ENCODE data around the gene STRA8.

STRA8 gene, protein sequence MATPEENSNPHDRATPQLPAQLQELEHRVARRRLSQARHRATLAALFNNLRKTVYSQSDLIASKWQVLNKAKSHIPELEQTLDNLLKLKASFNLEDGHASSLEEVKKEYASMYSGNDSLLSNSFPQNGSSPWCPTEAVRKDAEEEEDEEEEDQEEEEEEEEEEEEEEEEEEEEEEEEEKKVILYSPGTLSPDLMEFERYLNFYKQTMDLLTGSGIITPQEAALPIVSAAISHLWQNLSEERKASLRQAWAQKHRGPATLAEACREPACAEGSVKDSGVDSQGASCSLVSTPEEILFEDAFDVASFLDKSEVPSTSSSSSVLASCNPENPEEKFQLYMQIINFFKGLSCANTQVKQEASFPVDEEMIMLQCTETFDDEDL

DNA sequence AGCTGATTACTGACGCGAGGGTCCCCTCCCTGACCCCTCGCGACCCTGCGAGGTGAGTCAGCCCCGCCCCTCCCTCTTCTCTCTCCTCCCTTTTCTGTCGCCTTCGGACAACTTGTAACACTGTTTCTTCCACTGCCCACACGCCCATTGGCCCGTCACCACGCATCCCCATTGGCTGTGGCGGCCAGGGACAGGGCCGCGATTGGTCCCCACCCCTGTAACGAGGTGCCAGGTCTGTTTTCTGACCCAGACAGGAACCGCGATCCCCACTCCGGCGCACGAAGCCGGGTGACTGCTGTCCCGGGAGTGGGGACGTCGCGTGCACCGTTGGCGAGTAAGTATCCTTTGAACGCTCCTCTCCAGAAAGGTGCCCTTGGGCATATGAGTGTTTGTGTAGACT lies at the start of gene STRA8:
Gene STRA8 (plus strand): TSS at position 269 of the 400 bp plus-strand sequence. CDS start 6,687 bp downstream, outside the sequence.
- DNase-seq: no peak

DNA sequence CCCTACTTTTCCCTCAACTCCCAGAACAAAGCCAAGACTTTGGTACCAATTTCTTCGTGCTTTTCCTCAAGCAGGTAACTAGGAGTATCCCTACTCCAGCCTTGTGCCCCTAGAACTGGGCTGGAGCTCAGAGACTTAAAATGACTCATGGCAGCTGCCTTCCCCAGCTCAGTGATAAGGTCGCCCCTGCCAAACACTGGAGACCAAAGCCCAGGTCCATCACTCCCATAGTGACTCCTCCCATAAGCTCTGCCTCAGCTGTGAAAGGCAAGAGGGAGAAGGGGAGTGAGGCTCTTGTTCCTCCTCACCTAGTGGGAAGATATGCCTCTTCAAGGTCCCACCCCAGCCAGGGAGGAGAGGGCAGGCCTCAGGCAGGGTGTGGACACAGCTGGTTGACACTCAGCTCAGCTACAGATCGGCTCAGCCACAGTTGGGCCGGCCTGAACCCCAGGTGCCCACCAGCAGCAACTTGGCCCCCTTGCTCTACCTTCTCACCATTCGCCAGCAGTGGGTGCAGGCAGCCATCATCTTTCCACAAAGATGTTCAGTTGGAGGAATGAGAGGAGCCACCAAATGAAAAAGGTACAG lies 49.3 kb upstream of the STRA8 start:
- DNase-seq: no peak

DNA sequence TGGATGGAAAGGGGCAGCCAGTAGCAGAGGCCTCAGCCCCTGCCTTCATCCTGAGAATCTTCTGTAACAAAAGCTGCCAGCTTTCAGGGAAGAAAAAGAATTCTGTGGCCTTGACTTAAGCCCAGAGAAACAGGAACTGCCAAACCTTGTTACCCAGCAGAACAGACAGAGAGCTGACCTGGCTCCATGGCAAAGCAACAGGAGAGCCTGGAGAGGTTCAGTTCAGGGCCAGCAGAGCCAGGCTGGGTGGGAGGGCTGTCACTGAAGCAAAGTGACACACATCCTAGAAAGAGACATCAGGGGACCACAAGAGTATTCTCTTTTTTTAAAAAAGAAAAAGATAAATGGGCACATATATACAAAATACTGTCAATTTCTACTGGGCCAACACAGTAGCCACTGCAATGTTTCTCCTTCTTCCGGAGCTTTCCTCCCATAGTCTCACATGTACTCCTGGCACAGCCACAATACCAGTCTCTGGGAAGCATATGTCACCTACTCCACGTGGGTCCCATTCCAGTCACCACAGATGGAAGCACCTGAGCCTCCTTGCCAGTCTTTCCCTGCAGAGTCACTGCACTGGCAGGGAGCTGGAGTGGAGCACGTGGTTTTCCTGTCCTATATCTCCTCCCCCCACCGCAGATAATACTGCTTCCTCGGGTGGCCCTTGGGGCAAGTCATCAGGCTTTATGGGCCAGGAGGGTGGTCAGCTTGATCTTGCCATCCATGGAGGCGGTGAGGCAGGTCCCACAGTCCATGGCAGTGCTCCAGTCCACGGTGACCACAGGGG lies 48.0 kb upstream of the STRA8 start:
- DNase-seq: no peak

DNA sequence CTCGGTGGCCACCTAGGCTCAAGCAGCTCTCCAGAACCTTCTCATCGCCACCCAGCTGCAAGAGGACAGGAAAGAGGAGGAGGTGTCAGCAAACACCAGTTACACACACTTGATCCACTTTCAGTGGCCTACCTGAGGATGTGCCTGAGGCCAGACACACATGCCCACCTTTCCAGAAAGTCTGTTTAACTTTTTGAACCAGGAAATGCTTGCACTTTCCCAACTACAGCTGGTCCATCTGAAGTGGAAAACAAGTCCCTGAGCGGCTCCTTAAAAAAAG lies 47.4 kb upstream of the STRA8 start:
- DNase-seq: no peak

DNA sequence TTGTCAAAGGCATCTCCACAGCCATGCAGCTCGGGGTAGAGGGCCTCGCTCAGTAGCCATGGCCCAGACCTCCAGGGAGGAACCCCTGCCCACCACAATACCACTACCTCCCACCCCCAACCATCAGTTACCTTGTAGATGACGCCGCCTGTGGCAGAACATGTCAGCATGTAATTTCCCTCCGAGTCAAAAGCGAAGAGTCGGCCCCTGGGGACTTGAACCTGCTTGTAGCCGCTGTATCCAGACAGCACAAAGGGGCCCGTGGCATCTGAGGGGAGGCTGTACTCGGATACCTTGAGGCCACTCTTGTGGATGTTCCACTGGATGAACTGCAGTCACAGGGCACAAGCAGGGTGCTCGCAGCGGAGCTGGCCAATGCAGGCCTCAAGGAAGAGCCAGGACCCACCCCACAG lies 46.8 kb upstream of the STRA8 start:
- no peak for DNase-seq

DNA sequence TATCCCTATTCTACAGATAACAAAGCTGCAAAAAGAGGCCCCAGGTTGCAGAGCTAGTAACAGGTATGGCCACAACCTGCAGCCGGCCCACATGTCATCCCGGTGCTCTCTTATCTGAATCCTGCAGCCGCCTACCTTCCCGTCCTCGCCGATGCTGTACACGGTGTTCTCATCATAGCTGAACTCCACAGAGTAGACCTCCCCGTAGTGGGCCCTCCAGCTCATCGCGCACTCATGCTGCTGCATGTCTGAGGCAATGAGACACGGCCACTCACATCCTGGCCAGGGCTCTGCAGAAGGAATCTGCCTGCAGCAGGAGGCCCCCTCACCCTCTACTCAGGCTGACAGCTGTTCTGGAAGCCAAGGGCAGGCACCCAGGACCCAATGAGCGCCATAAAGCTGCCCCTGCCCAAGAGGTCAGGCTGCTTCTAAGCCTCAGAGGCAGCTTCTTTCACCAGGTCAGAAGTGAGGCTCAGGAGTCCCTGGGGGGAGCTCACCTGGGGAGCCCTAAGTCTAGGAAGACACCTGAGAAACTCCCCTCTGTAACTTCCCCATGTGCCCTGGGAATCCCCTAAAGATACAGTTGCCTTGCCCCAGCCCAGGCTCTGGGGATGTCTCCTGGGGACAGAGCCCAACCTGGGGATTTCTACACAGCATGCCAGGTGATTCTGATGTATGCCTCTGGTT lies 45.2 kb upstream of the STRA8 start:
- no peak for DNase-seq

DNA sequence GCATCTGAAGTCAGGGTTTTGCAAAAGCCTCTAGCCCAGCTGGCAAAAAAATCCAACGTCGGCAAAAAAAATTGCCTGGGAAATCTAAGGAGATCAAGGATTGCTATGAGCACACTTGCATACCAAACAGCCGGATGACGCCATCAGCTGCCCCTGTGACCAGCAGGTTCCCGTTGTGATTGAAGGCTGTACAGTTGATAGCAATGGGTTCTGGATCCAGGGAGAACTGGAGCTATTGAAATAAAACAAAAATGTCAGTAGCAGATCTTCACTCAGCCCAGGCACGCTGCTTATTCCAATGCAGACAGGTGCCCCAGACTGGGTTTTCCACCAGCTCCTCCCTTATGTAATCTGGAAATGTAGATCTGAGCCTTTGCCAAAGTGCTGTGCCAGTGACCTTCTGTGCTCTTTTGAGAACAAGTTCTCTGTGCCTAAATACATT lies 44.4 kb upstream of the STRA8 start:
- no peak for DNase-seq

DNA sequence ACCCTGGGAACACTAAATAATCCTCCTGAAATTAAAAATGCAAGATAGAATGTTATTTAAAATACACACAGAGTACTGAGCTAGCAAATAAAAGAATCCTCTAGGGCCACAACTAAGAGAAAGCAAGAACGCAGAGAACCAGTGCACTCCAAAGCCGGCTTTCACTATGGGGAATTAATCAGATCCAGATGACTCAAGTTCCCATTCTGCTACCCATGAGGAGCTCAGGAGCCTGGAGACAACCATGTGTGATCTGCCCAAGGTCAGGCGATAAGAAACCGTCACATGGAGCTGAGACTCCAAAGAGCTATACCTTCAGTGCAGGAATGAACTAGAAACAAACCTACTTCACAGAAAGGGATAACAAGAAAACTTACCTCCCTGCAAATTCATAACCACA lies 43.7 kb upstream of the STRA8 start:
- no peak for DNase-seq

DNA sequence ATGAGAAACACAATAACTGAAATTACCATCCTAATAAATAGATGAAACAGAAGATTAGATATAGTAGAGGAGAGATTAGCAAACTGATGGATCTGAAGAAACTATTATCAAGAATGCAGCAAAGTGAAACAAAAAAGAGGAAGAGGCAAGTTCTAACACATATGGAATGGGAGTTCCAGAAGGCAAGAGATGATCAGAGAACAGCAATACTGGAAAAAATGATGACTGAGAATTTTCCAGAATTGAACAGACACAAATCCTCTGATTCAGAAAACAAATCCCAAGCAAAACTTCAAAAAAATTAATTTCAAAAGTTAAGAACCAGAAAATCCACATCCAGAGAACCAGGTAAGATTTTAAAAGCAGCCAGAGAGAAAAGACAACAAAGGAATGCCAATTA lies 42.9 kb upstream of the STRA8 start:
- DNase-seq: no peak

DNA sequence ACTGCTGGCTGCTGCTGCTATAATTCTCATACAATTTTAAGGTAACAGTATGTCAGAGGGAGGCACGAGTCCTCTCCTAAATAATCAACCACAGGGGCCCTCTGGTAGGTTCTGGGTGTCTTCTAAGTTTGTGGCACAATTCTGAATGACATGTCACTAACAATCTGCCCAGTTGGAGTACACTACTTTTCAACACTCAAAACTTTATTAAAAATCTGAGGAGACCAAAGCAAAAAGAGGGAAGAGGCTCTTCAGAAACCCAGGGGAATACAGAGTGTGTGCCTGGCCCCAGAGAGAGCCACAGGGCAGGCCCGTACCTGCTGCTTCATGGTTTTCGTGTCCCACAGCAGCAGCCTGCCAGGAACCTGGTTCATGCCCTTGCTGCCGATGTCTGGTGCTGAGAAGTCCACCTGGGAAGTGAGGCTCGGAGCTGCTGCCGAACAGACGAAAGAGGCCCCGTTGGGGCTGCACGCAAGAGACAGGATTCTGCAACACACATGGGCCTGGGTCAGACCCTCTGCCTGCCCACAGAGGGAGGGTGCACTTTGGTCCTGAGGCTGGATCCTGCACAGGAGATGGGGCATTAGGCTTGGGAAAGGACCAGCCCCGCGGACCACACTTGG lies 40.6 kb upstream of the STRA8 start:
- DNase-seq: no peak

DNA sequence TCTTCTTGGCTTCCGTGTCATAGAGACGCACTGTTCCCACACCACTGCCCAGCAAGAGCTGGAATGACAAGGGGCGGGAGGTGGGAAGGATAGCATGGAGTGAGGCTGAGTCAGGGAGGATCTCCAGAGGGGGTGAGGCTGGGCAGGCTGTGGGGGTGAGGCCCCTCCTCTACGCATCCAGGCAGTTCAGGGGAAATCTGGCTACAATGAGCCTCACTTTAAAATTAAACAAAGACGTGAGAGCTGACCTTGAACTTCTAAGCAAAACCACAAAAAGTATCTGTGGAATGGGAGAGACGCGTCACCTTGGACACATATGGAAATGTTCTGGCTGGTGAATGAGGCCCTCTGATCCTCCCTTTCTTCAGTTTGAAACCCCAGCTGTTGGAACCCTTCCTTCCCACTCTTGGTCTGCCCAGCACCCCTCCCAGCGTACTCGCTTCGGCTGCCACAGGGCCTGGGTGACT lies 40.0 kb upstream of the STRA8 start:
- no peak for DNase-seq

DNA sequence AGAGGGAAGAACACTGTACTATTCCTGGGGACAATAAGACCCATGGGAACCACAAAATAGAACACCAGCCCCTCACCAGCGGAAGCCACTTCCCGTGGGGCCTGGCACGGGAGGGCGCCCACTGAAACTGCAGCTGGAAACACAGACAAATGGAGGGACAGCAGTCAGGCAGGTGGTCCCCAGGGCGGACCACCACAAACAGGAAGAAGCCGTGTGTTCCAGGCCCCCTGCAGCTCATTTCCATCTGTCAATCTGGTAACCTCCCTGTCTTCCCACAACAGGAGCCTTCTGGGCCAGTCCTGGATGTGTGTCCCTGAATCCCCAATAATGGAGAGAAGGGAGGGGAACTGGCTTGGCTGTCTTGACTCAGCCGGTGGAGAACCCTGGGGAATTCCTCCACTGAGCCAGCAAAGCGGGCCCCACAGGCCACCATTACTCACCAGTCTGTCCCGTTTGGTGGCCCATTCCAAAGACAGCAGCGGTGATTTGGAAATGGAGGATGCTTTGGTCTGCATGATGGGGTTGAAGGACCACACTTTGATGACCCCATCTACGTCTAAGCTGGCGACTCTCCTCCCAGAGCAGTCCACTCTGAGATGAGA lies 39.0 kb upstream of the STRA8 start:
- DNase-seq: no peak

DNA sequence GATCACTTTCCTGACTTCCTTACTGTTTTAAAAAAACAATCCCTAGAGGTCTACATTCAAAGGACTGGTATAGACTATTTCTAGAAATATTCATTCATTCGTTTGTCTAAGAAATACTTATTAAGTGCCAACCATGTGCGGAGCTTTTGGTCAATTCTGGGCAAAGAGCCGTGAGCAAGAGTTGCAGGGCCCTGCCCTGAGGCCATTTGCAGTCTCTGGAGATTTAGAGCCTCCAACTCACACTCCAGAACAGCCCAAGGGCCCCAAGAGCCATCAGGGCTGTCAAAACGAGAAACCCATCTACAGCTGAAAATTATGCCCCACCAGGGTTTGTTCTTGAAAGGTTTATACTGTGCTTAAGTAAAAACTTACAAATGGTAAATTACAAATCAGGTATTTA lies 38.5 kb upstream of the STRA8 start:
- no peak for DNase-seq

DNA sequence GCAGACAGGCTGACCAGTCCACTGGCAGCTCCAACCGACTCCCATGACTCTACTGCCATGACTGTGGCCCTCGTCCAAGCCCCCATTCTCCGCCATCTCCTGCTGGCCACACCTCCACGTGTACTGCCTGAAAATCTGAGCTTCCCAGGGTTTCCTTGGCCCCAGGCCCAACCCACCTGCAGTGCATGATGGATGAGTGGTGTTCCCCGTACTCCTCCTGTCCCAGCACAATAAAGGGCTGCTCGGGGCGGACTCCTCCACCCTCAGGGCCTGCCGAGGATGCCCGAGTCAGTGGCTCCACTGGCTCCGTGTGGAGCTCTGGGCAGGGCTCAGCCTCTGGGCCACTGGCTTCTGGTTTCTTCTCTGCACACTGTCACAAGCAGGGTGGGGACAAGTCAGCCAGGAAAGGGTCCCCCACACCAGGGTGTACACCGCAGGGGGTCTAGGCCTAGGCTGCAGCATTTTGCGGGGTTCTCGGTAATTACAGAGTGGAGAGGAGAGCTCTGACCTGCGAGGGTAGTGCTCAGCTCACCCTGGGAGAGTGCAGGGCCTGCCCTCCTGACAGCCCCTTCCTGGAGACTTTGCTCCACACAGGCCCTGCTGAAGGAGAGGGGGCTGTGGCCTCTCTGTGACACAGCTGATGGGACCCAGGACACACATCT lies 37.5 kb upstream of the STRA8 start:
- DNase-seq: no peak

DNA sequence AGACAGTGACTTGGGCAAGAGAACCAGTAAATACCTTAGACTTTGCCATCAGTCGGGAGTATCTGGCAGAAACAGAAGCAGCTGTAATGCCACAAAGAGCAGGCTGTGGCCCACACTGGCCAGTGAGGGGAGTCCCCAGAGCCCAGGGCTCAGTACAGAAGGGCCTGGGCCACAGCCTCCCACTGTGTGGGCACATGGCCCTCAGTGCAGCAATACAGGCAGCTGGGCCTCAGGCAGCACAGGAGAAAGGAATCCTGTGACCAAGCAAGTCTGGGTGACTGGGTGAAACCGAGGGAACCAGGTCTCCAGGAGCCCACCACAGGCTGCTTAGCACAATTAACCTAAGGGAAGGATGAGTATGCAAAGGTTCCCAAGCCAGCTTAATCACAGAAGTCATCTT lies 36.3 kb upstream of the STRA8 start:
- no peak for DNase-seq

DNA sequence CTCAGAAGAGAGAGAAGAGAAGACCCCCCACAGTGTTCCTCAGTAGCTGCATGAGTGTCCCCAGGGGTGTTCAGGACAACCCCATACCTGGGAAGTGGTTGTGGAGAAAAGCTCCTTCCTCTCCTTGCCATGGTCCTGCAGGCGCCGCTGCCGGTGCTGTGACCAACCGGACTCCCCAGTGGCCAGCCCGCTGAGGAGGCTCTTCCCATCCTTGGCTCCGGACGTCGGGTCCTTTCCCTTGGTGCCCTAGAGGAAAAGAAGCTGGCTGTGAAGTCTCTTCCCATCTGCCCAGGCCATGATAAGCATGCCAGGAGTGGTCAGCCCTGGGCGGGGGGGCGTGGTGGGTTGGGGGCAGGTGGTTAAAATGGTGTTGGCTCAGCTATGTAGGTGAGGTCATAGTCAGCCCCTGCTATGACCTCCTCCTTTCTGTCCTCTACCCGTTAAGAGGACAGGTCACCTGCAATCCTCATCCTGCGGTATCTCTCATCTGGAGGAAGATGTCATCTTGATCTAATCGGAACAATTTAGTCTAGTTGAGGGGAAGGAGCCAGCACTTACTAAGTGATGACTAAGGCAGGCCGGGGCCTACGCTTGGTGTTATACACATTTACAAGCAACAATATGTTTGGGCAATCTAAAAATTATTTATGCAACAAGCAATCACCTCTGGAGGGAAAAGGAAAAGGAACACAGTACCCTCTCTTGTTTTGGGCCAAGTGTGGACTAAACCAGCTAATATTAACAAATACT lies 35.6 kb upstream of the STRA8 start:
- DNase-seq: no peak

DNA sequence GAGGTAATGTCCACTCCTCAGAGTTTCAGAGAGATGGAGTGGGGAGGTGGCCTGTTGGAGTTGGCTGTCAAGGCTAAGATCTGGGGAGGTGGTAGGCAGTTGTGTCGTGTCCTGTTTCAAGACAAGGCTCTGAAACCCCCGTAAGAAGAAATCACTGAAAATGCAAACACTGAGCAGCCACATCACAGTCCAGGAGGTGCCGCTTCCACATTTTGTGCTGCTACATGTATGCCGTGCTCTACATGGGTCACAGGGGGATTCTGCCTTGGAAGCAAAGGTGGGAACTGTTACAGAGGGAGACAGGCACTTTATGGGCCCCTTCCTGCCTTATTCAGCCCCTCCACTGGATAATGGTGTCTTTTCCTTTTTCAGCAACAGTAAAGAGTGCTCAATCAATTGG lies 34.2 kb upstream of the STRA8 start:
- DNase-seq: no peak

DNA sequence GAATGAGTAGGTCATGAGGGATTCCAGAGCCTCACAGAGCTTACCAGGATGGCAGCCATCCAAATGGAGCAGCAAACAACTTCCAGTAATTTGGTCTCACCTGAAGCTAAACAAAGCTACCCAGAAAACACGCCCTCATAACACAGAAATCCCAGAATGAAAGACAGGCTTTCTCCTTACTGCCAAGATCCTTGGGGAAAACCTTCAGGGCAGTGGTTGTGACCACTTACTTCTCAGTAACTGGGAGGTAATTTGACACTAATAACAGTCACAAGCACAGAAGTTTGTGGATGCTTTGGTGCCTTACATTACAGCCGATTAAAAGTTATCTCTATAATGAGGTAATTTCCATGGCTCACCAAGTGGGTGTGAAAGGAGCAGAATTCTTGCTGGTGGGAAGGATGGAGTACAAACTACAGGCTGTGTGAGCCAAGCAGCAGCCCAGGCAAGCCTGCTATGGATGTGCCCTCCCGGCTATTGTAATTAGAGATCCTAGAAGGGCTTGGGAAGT lies 32.8 kb upstream of the STRA8 start:
- DNase-seq: no peak

DNA sequence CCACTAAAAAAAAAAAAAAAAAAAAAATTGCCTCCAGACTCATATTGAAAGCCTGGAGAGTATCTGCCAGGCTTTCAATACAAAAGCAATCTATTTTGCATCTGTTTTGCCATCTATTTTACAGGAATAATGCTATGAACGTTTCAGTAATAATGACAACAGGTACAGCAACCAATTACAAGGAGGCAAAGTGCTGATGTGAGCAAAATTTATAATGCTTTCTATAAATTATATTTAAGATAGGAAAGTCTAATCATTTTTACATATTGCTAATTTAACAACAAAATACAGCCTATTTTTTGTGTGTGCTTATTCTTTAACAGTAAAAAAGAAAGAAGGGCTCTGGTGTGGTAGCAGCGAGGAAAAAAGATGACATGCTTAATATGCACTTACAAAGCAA lies 32.3 kb upstream of the STRA8 start:
- DNase-seq: no peak

DNA sequence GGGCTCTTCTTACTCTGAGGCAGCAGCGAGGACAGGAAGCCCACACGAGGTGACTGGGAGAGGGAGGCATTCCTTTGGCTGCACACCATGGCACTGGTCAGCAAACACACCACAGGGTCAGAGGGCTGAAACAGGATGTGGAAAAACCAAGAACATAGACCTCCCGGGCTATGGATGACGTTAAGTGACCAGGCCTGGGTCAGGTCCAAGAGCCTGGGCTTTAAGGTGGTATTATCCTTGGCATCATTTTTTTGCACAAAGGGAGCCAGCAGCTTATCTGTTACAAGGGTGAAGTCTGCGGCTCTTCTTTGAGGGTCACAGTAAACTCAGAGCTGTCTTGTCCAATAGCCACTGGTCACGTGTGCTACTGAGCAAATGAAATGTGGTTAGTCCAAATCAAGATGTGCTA lies 29.3 kb upstream of the STRA8 start:
- DNase-seq: no peak

DNA sequence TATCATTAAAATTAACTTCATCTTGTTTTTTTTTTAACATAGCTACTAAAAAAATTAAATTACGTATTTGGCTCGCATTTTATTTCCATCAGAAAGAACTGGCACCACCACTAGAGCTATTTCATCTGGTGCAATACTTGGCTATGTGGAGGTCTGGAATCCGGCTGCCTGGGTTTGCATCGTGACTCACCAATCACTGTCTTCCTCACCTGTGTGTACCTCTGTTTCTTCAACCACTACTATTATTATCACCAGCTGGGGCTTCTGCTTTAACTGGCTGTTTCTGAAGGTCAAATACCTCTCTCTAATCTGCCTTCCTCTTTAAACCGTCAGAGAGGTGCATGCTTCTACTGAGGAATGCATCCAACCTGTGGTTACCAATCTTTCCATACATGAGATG lies 28.8 kb upstream of the STRA8 start:
- no peak for DNase-seq
